Sigmoid colon (tissue), 7 donors: ENCODE measurements around the gene UBE2G1. TPM values are rescaled to one million over a fixed set of nuclear protein-coding genes. Genes with fewer than 3 reads are reported as not detected.

Source experiments
- DNase-seq: peaks from one replicate; pipeline ENCODE4 v3.0.0-alpha.2; 2019
- H3K27ac ChIP-seq, 4 donors: fragments of 200-600 bp; sonication (generic); one replicate each; pipeline ENCODE4 v1.5.1; 2016 to 2019; ENCODE audit warnings: mild to moderate bottlenecking in 1 of 4
- H3K27me3 ChIP-seq, 3 donors: fragments of 200-600 bp; sonication (generic); one replicate each; pipeline ENCODE4 v1.5.1; 2019; ENCODE audit warnings: mild to moderate bottlenecking in 1 of 3
- H3K36me3 ChIP-seq, 4 donors: fragments of 200-600 bp; sonication (generic); one replicate each; pipeline ENCODE4 v1.5.1; 2016 to 2019
- H3K4me1 ChIP-seq, 4 donors: fragments of 200-600 bp; sonication (generic); one replicate each; pipeline ENCODE4 v1.5.1; 2017 to 2019
- H3K4me3 ChIP-seq, 4 donors: fragments of 200-600 bp; sonication (generic); one replicate each; pipeline ENCODE4 v1.5.1; 2017 to 2019; ENCODE audit warnings: mild to moderate bottlenecking in 2 of 4, moderate library complexity in 1 of 4
- H3K9me3 ChIP-seq, 4 donors: fragments of 200-600 bp in 3 of 4; sonication (generic) in 3 of 4; one replicate each; pipeline versions ENCODE4 v1.5.1 to v1.6.1; 2013 to 2019
- CTCF ChIP-seq, 4 experiments: fragments of 450-650 bp in 3 of 4; fragments of 200-600 bp in 1 of 4; IDR thresholded peaks; one replicate each; pipeline ENCODE4 v1.5.1; 2016 to 2019; ENCODE audit warnings: antibody characterized with exemption in 4 of 4, mild to moderate bottlenecking in 3 of 4, moderate library complexity in 2 of 4
- EP300 ChIP-seq, 4 donors: sonication (generic); formaldehyde crosslinking; IDR thresholded peaks; one replicate each; pipeline ENCODE4 v1.6.1; 2017; ENCODE audit warnings: antibody characterized with exemption in 4 of 4
- POLR2A ChIP-seq, 2 donors: fragments of 450-650 bp; IDR thresholded peaks; one replicate each; pipeline ENCODE4 v1.6.1; 2016; ENCODE audit warnings: antibody characterized with exemption in 2 of 2, mild to moderate bottlenecking in 2 of 2, moderate library complexity in 2 of 2
- POLR2AphosphoS5 ChIP-seq, 4 donors: sonication (generic); formaldehyde crosslinking; IDR thresholded peaks; one replicate each; pipeline ENCODE4 v1.6.1; 2017; ENCODE audit warnings: antibody characterized with exemption in 4 of 4
- WGBS, 2 donors: extraction: QIAGEN DNeasy Blood & Tissue Kit; methylation state at CpG; one replicate each; pipeline ENCODE4 v1.1.7; 2013; 5-methylcytosine and 5-hydroxymethylcytosine counted together
- intact Hi-C: fragments of 100-400 bp; cut with DNase I; formaldehyde crosslinking; loops from one replicate; pipeline ENCODE4 v1.15.1; 2023
- polyA plus RNA-seq, 3 donors: library from polyadenylated mRNA; stranded (reverse); fragments of 200-250 nt; gene quantifications; one replicate each; pipeline ENCODE4 v1.2.3, GENCODE V29; 2013
- total RNA-seq, 4 donors: library from RNA; depleted of rRNA; stranded (reverse); fragments of >200 nt; gene quantifications; one replicate each; pipeline ENCODE4 v1.1.0, GENCODE V29; 2016
- donor health status: healthy with polysubstance abuse.
- donor health status: Bipolar disorder and iron deficiency.
- donor health status: healthy.

The UBE2G1 gene
- total and polyA plus RNA-seq, 7 donors, result 20.5 to 111 (median 83.2) TPM

GRCh38 chr17:4267402-4267801, 99.1 kb downstream of the UBE2G1 start:
- 92 to 97% methylated on average over 8 of the region's 8 CpGs for WGBS, 2 donors
- peaks cover 0 to 28% (median 0%) of the 10 kb centered on the region in 4 donors for H3K36me3 ChIP-seq
- intact Hi-C loops, result no loop called here
- no peaks in the 10 kb centered on the region for H3K9me3 ChIP-seq
- no peak overlapping the region for H3K4me3 ChIP-seq
- no peak for TF ChIP-seq POLR2A (IDR thresholded peaks at IDR 0.05)
- TF ChIP-seq EP300 (IDR thresholded peaks at IDR 0.05), result no peak
- no peak for TF ChIP-seq POLR2AphosphoS5 (IDR thresholded peaks at IDR 0.05)
- no peak for TF ChIP-seq CTCF (IDR thresholded peaks at IDR 0.05)
- H3K4me1 ChIP-seq, result peaks cover 0 to 32% (median 29%) of the 10 kb centered on the region in 4 donors
- H3K27ac ChIP-seq, result no peak overlapping the region
- H3K27me3 ChIP-seq, result no peaks in the 10 kb centered on the region
- DNase-seq, result no peak

- Histone ChIP-seq H3K27me3 (no peaks in the 10 kb centered on the region), H3K4me3 (no peak overlapping the region), H3K36me3 (peaks cover 0 to 23% (median 0%) of the 10 kb centered on the region in 4 donors), H3K4me1 (peaks cover 0 to 39% (median 37%) of the 10 kb centered on the region in 4 donors), H3K9me3 (no peaks in the 10 kb centered on the region), H3K27ac (no peak overlapping the region)
- TF ChIP-seq POLR2A (IDR thresholded peaks at IDR 0.05), result no peak
- TF ChIP-seq POLR2AphosphoS5 (IDR thresholded peaks at IDR 0.05), result no peak
- TF ChIP-seq CTCF (IDR thresholded peaks at IDR 0.05), result no peak
- no peak for TF ChIP-seq EP300 (IDR thresholded peaks at IDR 0.05)
- intact Hi-C loops, result no loop called here
- DNase-seq, result no peak
- 79 to 83% methylated on average over 7 of the region's 7 CpGs for WGBS, 2 donors
These were observed 99.9 kb downstream of the UBE2G1 start for GRCh38 chr17:4266550-4266949.

- H3K4me1 ChIP-seq, result peaks cover 0 to 33% (median 29%) of the 10 kb centered on the region in 4 donors
These were observed 102.9 kb downstream of the UBE2G1 start, which contains the start of gene ANKFY1 for GRCh38 chr17:4263282-4264215. TSS of gene ANKFY1 (minus strand) at chr17:4263979. CDS start at chr17:4263941, 38 bp downstream.

GRCh38 chr17:4262703-4263102, 103.8 kb downstream of the UBE2G1 start:
- H3K9me3 ChIP-seq, result peaks cover 0 to 11% (median 5%) of the 10 kb centered on the region in 4 donors
- no peaks in the 10 kb centered on the region for H3K27me3 ChIP-seq
- no peak for DNase-seq
- H3K4me1 ChIP-seq, result peaks cover 0 to 33% (median 29%) of the 10 kb centered on the region in 4 donors
- 48 to 56% methylated on average over 8 of the region's 8 CpGs for WGBS, 2 donors
- intact Hi-C loops, result loop anchor here (2.0 to 5.0 kb wide), 4 partner anchors 40 to 150 kb away; partner anchors contain the start of gene UBE2G1
- peak overlapping the region; percentile 93 to 100 (median 99) for H3K4me3 ChIP-seq
- peaks cover 0 to 31% (median 3%) of the 10 kb centered on the region in 4 donors for H3K36me3 ChIP-seq
- TF ChIP-seq POLR2AphosphoS5 (IDR thresholded peaks at IDR 0.05) (peak in 1 of 4 donors; percentile 4), CTCF (IDR thresholded peaks at IDR 0.05) (no peak)
- H3K27ac ChIP-seq, result peak overlapping the region; percentile 87 to 96 (median 94)

More at GRCh38 chr17:4263282-4264215, 102.9 kb downstream of the UBE2G1 start, which contains the start of gene ANKFY1:
- intact Hi-C loops, result loop anchor here (2.0 to 5.0 kb wide), 4 partner anchors 39 to 149 kb away; partner anchors contain the start of gene UBE2G1
- peak within 1 kb of the TSS; percentile 87 to 96 (median 94) for H3K27ac ChIP-seq
- WGBS, 2 donors, result 0% methylated on average over 85 of the region's 85 CpGs
- peaks cover 0 to 9% (median 5%) of the 10 kb centered on the region in 4 donors for H3K9me3 ChIP-seq
- no peaks in the 10 kb centered on the region for H3K27me3 ChIP-seq
- no peak for TF ChIP-seq EP300 (IDR thresholded peaks at IDR 0.05)
- TF ChIP-seq CTCF (IDR thresholded peaks at IDR 0.05), result no peak
- peak; percentile 73 to 75 for TF ChIP-seq POLR2A (IDR thresholded peaks at IDR 0.05)
- peak; percentile 90 to 95 (median 92) for TF ChIP-seq POLR2AphosphoS5 (IDR thresholded peaks at IDR 0.05)
- peak within 1 kb of the TSS; percentile 93 to 100 (median 99) for H3K4me3 ChIP-seq
- peaks cover 0 to 38% (median 3%) of the 10 kb centered on the region in 4 donors for H3K36me3 ChIP-seq
- peak; percentile 98 for DNase-seq
